ENCODE results near the gene SLC6A19. TPM values are rescaled to one million over a fixed set of nuclear protein-coding genes. Genes with fewer than 3 reads are reported as not detected.

The SLC6A19 gene
- total and polyA plus RNA-seq, 2 of the 13 experiments (the other 11 are each of a cell fraction or from before 2014, with no cell fraction given), result 0.02 TPM; not detected in 1

DNA sequence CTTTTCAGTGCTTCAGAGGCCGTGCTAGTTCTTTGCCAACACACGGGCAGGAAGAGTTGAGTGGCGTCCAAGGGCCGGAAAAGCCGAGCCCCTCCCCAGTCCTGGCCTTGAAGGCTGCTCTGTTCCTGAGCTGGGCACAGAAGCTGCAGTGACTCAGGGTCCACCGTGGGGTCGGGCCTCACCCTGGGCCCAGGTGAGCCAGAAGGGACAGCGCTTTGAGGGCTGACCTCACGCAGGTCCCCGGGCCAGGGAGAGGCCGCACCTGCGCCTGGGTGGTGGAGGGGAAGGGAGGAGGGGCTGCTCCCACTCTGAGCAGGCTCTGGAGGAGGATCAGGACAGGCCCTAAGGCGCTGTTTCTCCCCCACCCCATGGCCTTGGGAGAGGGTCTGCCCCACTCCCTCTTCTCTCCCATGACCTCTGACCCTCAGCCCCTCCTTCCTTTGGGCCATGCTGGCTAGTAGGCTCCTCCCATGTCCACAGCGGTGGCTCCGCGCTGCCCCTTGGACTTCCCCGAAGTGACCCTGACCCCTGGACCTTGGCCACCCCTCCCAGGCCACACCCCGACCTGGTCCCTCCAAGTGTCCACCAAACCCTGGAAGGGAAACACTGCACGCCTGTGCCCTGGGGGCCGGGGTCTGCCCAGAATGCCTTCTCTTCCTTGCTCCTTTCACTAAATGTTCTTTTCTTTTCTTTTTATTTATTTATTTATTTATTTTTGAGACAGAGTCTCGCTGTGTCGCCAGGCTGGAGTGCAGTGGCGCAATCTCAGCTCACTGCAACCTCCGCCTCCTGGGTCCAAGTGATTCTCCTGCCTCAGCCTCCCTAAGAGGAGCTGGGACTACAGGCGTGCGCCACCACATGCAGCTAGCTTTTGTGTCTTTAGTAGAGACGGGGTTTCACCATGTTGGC, 19.7 kb upstream of the SLC6A19 start (continued):
- no peak for TF ChIP-seq SOX13 (IDR thresholded peaks at IDR 0.05)
- TF ChIP-seq SOX13 (CRISPR knock-in tag; conservative IDR thresholded peaks at IDR 0.05 in 1 of 2, IDR thresholded peaks at IDR 0.05 in 1 of 2), result peak in 1 of 2 experiments; percentile 44; a peak in 2 of 4 replicates
- no peak for TF ChIP-seq ARHGAP35 (CRISPR knock-in tag; IDR thresholded peaks at IDR 0.05; ENCODE audit: borderline replicate concordance)
- no peak for TF ChIP-seq ZNF24 (IDR thresholded peaks at IDR 0.05)
- peak; percentile 83 to 92; a peak in 3 of 4 replicates for TF ChIP-seq NR2F1 (CRISPR knock-in tag; IDR thresholded peaks at IDR 0.05)
- TF ChIP-seq, protein P1, sequence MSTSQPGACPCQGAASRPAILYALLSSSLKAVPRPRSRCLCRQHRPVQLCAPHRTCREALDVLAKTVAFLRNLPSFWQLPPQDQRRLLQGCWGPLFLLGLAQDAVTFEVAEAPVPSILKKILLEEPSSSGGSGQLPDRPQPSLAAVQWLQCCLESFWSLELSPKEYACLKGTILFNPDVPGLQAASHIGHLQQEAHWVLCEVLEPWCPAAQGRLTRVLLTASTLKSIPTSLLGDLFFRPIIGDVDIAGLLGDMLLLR (CRISPR knock-in tag; IDR thresholded peaks at IDR 0.05), result no peak
- peak; percentile 16; the same call in 1 of the 2 replicates for TF ChIP-seq NRL (CRISPR knock-in tag; IDR thresholded peaks at IDR 0.05; ENCODE audit: borderline replicate concordance)
- TF ChIP-seq, protein P2, sequence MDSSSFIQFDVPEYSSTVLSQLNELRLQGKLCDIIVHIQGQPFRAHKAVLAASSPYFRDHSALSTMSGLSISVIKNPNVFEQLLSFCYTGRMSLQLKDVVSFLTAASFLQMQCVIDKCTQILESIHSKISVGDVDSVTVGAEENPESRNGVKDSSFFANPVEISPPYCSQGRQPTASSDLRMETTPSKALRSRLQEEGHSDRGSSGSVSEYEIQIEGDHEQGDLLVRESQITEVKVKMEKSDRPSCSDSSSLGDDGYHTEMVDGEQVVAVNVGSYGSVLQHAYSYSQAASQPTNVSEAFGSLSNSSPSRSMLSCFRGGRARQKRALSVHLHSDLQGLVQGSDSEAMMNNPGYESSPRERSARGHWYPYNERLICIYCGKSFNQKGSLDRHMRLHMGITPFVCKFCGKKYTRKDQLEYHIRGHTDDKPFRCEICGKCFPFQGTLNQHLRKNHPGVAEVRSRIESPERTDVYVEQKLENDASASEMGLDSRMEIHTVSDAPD (CRISPR knock-in tag; IDR thresholded peaks at IDR 0.05), result peak; percentile 38; the same call in 1 of the 2 replicates
- no peak for TF ChIP-seq ZNF354B (CRISPR knock-in tag; IDR thresholded peaks at IDR 0.05)
- TF ChIP-seq KLF12 (CRISPR knock-in tag; IDR thresholded peaks at IDR 0.05; ENCODE audit: borderline replicate concordance), result peak; percentile 89; the same call in 1 of the 2 replicates
- TF ChIP-seq ZNF788 (CRISPR knock-in tag; IDR thresholded peaks at IDR 0.05; ENCODE audit: borderline replicate concordance), result no peak
- no peak for TF ChIP-seq SP1 (IDR thresholded peaks at IDR 0.05)
- TF ChIP-seq SP1 (CRISPR knock-in tag; IDR thresholded peaks at IDR 0.05), result peak; percentile 48; the same call in 1 of the 2 replicates
- TF ChIP-seq CBX2 (IDR thresholded peaks at IDR 0.05; ENCODE audit: low read depth, low read length), result no peak
- no peak for TF ChIP-seq CBX2 (CRISPR knock-in tag; IDR thresholded peaks at IDR 0.05; ENCODE audit: low read depth)
- TF ChIP-seq NFE2L1 (CRISPR knock-in tag; IDR thresholded peaks at IDR 0.05; ENCODE audit: borderline replicate concordance), result no peak
- 0 out of 2 replicates have a peak, but pooled peaks have one; percentile 14 for TF ChIP-seq ATF3 (CRISPR knock-in tag; IDR thresholded peaks at IDR 0.05)
- TF ChIP-seq RARA (CRISPR knock-in tag; IDR thresholded peaks at IDR 0.05), result peak; percentile 79
- peak; percentile 33; the same call in 1 of the 2 replicates for TF ChIP-seq CREBL2 (CRISPR knock-in tag; IDR thresholded peaks at IDR 0.05; ENCODE audit: borderline replicate concordance)
- 0 out of 2 replicates have a peak, but pooled peaks have one; percentile 65 for TF ChIP-seq ZSCAN25 (CRISPR knock-in tag; IDR thresholded peaks at IDR 0.05)
- TF ChIP-seq POLR2A (IDR thresholded peaks at IDR 0.05; ENCODE audit: insufficient read depth in 1 of 2, low read depth in 2 of 2, low read length in 2 of 2), result 0 out of 4 replicates have a peak, but pooled peaks of 1 of the 2 experiments have one; percentile 36
- TF ChIP-seq ZBTB7B (CRISPR knock-in tag; IDR thresholded peaks at IDR 0.05), result peak; percentile 81
- TF ChIP-seq GATAD2A (CRISPR knock-in tag; IDR thresholded peaks at IDR 0.05), result peak; percentile 73
- peak; percentile 28 for TF ChIP-seq ASH2L (IDR thresholded peaks at IDR 0.05; ENCODE audit: insufficient read length, low read depth, low read length)
- TF ChIP-seq, protein P3, sequence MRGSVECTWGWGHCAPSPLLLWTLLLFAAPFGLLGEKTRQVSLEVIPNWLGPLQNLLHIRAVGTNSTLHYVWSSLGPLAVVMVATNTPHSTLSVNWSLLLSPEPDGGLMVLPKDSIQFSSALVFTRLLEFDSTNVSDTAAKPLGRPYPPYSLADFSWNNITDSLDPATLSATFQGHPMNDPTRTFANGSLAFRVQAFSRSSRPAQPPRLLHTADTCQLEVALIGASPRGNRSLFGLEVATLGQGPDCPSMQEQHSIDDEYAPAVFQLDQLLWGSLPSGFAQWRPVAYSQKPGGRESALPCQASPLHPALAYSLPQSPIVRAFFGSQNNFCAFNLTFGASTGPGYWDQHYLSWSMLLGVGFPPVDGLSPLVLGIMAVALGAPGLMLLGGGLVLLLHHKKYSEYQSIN (CRISPR knock-in tag; IDR thresholded peaks at IDR 0.05; ENCODE audit: borderline replicate concordance), result no peak

Data from HepG2 (cell line).